Measurements from ENCODE around the gene RNF6.
"Not testable (repeated sequence)": the region's sequence is repeated elsewhere in the genome, so short reads cannot be mapped to it uniquely, and the experiment has no call there.

RNF6 gene

DNA sequence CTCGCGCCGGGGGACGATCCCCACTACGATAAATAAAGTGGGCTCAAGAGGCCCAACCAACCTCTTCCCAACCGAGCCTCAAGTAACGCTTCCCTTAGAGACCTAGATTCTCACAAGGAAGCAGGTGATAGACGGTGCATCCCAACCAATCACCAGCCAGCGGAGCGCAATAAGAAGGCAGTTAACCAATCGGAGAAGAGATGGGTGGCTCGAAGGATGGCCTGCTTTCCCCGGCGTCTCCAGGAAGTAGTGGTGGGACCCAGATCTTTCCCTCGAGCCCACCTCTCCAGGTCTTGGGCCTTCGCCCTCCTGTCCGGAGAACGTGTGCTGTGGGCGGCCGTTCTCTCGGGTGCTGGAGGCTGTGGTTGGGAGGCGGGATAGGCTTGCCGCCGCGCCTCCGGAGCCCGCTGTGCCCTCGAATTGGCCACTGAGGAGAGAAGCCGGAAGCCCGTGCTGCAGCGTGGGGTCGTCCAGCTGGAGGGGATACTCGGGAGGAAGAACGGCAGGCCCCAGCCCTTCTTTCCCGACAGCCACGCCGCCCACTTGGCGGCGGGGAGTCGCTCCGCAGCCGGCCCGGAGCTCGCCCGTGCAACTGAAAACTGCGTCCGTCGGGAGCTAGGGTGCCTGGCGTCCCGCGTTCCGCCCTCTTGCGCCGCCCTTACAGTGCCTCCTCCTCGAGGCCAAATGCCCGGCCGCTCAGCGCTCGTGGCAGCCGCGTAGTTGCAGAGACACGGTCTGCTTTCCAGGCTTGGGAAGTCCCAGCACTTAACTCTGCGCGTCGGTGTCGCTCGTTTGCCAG, at the start of gene RNF6:
TSS of gene RNF6 (minus strand) at position 594 of the 799 bp plus-strand sequence. CDS start 2,665 bp downstream, outside the sequence.
- peak; percentile 84 for DNase-seq

DNA sequence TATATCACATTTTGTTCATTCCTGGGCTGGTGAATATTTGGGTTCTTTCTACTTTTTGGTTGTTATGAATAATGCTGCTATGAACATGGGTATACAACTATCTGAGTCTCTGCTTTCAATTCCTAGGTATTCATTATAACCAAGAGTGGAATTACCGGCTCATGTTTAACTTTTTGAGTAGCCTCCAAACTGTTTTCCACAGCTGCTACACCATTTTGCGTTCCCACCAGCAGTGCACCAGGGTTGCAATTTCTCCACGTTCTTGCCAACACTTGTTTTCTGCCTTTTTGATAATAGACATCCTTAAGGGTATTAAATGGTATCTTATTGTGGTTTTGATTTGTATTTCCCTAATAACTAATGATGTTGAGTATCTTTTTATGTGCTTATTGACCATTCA, 48.6 kb upstream of the RNF6 start:
- no peak for DNase-seq

DNA sequence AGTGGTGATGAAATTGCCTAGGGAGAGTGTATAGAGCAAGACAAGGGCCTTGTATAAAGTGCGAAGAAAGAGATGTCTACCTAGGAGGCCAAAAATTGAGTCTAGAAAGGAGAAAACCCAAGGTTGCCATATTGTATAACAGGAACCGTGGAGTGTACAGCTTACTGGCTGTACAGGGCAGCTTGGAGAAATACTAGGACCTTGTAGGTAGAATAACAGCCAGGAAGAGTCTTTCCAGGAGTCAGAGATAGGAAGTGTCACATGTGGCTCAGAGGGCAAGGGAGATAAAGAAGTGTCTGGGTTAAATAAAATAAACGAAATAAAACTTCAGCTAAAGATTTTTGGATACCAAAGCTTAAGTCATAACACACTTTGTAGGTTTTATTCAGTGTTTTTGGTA, 44.2 kb upstream of the RNF6 start:
- DNase-seq, result no peak

DNA sequence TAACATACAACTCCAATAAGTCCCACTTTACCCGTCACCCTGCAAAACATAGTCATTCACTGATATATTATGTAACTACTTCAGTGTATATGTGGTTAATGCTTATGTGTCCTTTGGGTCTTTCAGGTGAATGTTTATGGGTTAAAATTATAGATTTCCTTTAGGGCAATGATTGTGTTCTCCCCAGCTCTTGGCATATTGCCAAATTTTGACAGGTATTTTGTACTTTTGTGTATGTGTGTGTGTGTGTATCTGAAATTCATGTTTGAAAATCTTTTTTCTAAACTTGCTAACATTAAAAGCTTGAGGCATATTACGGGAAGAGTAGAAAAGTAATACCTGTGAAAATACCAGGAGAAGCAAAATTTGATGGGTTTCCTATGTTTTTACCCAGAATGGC, 40.0 kb upstream of the RNF6 start:
- no peak for DNase-seq

DNA sequence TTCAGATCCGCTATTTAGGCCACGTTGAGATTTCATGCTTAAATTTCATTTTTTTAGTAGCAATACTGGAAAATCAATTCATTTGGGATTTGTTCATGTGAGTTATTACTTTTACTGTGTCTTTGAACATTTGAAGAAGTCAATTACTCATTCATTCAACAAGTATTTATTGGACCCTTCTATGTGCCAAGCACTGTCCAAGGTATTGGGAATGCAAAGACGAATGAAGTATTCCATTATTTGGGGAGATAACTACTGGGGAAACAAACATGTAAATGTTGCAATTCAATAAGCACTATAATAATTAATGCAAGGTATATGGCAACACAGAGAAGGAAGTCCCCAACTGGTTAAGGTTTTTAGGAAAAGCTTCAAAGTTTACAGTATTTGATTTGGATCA, 37.5 kb upstream of the RNF6 start:
- no peak for DNase-seq

DNA sequence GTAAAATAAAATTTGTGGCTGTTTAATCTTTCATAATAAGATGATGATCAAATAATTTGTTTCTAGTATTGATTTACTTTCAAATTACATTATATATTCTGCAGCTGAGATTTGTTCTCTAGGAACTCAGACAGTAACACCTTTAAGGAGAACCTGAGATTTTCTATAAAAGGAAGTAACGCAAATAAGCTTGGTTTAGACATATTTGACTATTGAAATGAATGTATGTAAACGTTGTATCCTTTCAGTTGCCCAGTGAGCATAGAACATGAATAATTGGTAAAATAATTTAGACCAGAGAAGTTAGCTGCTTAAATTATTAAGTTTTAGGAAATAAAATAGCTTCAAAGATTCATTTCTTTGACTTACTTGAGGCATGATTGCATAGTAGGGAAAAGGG, 34.9 kb upstream of the RNF6 start:
- no peak for DNase-seq

DNA sequence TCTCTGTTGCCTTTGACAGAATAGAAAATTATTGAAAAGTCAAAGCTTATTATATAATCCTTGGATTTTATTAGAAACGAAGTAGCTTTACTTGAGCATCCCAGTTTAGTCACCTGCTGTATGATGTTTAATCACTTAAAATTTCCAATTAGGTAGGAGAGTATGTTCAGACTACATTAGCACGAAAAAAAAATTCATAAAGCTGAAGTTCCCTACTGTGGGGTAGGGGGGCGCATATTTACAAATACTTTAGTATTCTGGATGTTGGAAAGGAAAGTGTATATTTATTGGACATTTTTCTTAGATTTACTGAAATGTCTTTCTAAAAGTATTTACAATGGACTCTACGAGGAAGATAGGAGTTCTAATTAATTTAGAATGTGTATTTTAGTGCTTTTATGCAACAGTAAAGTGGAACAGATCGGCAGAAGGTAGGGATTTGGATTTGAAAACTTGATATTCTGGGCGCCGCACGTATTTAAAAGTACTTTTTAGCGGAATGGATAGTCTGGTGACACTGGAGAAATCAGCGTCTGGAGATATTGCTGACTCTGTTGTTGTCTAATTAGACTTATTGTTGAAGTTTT, 33.7 kb upstream of the RNF6 start:
- DNase-seq, result no peak

DNA sequence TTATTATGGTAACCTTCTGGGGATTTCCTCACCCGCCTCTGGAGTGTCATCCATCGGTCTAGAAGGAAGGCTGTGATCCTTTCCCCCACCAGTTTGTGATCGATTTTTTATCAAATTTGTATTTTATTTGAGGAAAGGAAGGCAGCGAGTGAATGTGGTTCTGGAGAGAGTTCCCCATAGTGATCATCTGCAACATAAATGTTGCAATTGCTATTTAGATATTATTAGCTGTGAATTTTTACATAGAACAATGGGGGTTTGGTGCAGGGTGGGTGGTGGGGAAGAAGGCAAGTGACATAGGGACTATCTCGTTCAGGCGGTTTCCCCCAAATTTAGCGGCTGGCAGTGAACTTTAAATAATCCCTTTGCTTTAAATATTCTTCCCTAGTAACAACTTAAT, 33.0 kb upstream of the RNF6 start:
- DNase-seq, result no peak

DNA sequence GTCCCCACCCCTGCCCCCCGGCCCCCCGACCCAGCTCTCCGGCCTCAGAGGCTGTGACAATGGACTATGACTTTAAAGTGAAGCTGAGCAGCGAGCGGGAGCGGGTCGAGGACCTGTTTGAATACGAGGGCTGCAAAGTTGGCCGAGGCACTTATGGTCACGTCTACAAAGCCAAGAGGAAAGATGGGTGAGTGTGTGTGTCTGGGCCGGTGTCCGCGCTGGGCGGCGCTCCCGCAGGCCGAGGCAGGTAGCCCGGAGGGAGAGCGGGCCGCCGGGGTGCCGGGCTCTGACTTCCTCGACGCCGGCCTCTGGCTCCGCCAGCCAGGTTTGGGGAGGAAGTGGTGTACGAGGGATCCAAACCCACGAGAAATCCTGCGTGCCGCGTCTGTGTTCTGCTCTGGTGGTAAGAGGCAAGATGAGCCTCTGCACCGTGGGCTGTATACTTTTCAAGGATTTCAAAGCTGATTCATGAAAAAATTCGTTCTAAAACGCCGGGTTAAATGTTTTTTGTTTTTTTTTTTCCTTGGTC, 32.5 kb upstream of the RNF6 start:
- DNase-seq, result peak; percentile 36

DNA sequence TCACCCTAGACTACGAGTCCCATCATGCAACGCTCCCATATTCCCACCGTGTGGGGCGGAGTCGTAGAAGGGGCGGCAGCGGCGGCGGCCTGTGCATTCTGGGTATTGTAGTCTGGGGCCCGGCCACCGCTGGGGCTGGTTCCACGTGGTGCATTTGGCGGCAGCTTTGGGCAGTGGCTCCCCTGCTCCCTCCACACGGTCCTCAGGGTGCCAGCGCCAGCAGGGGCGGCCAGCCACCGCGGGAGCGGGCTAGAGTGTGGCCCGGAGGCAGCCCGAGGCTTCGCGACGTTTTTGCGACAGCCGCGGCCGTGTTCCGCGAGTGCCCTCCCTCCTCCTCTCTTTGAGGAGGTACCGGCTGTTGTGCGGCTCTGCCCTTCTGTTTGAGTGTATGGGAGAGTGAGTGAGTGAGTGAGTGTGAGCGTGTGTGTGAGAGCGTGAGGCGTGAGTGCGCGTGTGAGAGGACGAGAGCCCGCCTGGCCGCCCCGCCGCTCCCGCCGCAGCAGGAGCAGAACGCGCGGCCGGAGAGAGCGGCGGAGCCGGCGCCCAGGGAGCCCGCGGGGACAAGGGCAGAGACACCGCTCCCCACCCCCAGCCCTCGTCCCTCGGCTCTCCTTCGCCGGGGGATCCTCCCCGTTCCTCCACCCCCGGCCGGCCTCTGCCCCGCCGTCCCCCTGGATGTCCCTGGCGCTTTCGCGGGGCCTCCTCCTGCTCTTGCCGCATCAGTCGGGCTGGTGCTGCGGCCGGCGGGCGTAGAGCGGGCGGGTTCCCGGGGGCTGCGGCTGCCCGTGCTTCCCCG, 31.9 kb upstream of the RNF6 start, which contains the start of gene CDK8:
TSS of gene CDK8 (plus strand) at position 343 of the 796 bp plus-strand sequence. CDS start 513 bp downstream, outside the sequence.
- DNase-seq, result peak; percentile 91

DNA sequence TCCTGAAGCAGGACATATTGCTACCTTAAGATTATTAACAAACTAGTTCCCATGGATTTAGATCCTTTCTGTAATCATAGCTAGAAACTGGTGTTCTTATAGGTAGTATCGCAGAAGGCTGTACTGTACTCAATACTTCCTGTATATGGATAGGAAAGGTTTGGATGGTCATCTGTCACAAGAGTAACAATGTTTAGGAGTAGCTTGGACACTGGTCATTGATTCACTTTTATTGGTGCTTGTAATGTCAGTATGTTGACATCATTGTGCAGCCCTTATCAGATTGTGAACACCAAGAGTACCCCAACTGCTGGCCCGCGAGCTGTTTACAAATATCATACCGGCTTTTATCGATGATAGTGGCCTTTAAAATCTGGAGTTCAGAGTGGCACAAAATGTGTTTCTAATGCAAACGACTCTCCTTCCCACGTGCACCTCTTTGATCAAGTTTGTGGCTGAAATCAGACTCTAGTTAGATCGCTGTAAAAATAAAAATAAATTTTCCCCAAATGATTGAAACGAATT, 31.2 kb upstream of the RNF6 start:
- DNase-seq, result no peak

DNA sequence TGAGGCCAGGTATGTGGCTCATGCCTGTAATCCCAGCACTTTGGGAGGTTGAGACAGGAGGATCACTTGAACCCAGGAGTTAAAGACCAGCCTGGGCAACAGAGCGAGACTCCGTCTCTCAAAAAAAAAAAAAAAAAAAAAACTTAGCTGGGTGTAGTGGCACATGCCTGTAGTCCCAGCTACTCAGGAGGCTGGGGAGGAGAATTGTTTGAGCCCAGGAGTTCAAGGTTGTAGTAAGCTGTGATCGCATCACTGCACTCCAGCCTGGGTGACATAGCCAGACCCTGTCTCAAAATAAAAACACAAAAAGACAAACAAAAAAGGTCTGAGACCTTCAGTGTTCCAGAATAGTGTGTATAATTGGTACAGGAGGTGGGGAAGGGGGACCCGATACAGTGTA, 29.9 kb upstream of the RNF6 start:
- DNase-seq, result not testable (repeated sequence)

DNA sequence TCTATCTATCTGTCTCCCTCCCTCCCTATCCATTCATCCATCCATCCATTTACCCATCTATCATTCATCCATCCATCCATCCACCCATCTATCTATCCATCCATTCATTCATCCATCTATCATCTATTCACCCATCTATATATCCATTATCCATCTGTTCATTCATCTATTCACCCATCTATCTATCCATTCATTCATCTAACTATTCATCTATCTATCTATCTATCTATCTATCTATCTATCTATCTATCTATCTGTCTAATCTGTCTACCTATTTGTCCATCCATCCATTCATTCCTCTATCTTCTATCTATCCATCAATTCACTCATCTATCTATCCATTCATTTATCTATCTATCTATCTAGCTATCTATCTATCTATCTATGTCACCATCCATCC, 27.4 kb upstream of the RNF6 start:
- DNase-seq, result no peak

DNA sequence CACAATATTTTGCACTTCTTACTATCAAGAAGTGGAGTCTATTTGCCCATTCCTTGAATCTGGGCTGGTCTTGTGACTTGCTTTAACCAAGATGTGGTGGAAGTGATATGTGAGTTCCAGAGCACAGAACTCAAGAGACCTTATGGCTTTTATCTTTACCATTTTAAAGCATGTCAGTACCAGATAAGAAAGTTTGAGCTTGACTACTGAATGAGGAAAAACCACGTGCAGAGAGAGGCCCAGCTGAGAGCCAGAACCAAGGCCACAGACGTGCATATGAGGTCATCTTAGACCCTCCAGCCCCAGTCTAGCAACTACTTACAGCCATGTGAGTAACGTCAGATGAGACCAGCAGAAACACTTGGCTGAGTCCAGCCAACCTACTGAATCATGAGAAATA, 25.5 kb upstream of the RNF6 start:
- no peak for DNase-seq

DNA sequence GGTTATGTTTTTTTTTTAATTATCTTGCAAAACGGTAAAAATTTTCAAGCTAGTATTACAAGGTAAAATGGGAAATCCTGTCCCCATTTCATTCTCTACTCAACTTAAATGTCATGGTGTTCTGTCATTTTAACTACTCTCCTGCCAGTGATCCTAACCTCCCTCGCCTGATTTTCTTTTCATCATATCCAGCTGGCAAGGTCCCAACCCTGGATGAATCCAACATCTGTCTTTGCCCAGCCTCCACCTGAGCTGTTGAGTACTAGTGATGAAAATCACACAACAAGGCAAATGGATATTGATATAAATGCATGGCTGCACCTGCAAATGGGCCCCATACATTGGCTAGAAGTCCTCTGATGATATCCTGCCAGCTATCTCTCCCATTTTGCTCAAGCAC, 24.9 kb upstream of the RNF6 start:
- DNase-seq, result no peak

DNA sequence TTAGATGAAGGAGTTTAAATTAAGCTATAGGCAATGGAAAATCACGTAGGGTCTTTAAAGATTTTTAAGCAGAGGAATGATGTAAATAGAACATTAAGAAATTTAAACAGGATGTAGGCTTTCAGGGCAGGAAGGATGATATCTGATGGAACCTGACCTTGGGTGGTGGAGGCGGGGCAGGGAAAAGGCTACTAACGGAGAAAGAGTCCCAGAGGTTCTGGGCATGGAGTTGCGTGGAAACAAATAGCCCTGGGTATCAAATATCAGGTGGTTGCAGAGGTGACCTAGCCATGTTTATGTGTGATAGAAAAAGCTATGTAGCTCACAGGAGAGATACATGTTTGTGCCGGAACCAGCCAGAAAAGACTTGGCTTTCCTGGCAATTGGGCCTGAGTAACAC, 24.0 kb upstream of the RNF6 start:
- DNase-seq, result no peak

DNA sequence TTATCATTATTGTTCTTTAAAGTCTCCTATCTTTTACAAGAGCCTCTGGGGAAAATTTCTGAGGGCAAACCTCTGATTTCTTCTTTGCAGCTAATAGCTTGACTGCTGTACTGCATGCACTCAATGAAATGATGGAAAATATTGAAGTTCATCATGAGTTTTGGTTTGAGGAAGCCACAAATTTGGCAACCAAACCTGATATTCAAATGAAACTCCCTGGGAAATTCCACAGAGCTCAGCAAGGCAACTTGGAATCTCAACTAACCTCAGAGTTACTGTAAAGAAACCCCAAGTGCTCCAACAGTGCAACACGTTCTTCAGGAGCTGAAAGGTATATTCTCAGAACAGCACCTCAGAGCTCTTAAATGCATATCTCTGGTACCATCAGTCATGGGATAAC, 14.2 kb upstream of the RNF6 start:
- DNase-seq, result no peak

DNA sequence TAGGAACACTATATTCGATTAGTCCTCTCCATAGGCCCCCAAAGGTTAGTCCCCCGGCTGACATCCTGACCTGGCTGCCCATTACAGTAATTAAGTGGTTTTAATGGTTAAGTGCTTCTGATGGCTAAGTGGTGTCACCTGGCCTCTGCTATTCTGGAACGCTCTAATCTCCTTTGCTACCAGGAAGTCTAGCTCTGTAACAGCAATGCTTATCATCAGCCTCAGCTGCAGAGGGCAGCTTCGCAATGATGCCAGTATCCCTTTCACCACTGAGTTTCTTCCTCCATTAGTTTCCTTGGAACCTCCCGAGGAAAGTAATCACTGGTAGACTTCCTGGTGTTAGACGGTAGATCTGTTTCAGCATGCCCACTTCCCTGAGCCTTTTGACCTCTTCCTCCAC, 8.6 kb upstream of the RNF6 start:
- DNase-seq, result no peak

DNA sequence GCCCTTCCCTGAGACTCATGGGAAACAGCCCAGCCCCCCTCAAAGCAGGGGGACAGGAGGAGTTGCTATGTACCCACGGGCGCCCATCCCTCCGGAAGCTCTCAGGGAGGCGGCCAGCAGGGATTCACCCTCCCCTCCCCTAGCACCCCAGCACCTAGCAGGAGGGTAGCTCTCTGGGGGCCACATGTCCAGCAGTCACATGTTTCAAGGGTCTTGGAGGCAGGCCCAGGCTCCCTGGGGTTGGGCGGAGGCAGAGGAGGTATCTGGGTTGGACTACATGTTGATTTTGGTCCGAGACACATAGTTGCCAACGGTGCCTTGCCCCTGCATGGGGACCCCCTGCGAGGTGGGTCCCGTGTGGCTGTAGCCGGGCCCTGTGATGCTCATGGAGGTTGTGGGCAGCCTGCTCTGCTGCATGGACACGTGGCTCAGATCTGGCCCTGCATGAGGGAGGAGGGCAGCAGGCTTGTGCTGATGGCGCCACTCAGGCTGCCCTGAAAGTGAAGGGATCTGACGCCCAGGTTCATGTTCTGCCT, 7.0 kb upstream of the RNF6 start:
- no peak for DNase-seq

DNA sequence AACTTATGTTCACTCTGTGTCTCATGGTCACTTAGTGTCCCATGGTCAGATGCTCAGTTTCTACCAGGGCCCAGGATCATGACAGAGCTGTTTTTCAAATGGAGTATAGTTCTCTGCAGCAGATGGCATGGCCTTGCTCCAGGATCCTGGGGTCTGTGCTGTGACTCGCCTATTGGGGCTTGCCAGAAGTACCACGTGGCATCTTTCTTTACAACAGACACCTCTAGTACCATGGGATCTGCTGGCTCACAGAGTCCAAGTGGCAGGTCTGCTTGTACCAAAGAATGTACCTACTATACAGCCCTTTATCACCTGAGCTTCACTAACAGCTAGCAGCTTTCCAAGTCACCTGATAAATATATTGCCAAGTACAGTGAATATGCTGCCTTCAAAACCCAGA, 6.0 kb upstream of the RNF6 start:
- no peak for DNase-seq

DNA sequence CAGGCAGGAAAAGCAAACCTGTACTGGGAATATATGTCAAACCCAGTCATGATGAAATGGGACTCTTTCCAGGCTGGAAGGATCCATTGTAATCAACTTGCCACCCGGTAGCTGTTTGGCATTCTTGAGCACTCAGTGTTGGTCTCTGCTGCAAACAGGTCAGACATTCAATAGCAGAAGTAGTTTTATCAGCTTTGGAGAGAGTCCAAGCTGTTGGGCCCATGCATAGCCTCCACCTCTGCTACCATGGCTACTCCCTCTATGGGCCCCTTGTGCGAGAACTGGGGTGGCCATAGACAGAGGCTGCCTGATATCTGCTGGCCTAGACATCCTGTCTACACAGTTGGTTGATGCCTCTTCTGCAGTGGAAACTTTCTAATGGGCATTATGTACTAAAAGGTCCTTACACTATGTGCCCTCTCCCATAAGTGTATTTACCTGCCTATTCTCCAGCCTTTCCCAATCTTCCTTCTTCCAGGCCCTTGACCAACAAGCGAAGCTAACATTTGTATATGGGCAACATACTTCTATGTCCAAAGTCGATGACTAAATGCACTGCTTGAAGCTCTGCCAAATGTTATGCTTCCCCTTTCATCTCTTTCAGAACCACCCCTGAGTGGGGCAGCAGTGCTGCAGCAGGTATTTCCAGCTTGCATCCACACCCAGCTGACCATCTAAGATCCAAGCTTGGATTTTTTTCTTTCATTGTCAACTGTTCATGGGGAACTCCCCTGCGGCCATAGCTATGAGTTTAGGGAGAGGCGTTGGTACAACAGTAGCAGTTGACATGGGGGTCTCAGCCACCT, 5.3 kb upstream of the RNF6 start:
- DNase-seq, result no peak
